IPS-18c (cell line): ENCODE data around the gene ITIH5.
"Not testable (repeated sequence)": the region's sequence is repeated elsewhere in the genome, so short reads cannot be mapped to it uniquely, and the experiment has no call there.

Source experiments
- H3K4me3 ChIP-seq: 2 replicates; pipeline ENCODE4 v1.7.0; 2013; ENCODE audit warnings: low read depth, mild to moderate bottlenecking, low read length, moderate library complexity; ENCODE audit not compliant: insufficient read depth
- H3K9me3 ChIP-seq: one replicate; pipeline ENCODE4 v1.6.1; 2013; ENCODE audit warnings: mild to moderate bottlenecking, low read length, moderate library complexity; ENCODE audit not compliant: control insufficient read depth, insufficient read depth

Gene ITIH5

GRCh38 chr10:7666253-7667023, at the start of gene ITIH5:
ITIH5 (minus strand) TSS chr10:7666966; CDS start chr10:7666892, 74 bp downstream.
- peak within 1 kb of the TSS; percentile 70 for H3K4me3 ChIP-seq
- H3K9me3 ChIP-seq = no peaks in the 10 kb centered on the region

- H3K4me3 ChIP-seq = no peak overlapping the region
- H3K9me3 ChIP-seq = no peaks in the 10 kb centered on the region
These were observed 48.7 kb upstream of the ITIH5 start for GRCh38 chr10:7715515-7715914.

DNA sequence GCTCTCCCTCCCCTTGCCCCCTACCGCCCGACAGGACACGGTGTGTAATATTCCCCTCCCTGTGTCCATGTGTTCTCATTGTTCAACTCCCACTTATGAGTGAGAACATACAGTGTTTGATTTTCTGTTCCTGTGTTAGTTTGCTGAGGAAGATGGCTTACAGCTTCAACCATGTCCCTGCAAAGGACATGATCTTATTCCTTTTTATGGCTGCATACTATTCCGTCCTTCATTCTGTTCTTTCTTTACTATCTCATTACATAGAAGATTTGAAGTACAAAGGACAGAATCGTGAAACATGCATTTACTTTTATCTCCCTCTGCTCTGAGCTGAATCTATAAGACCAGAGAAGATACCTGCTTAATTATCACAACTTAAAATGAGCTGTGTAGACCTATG, 44.3 kb upstream of the ITIH5 start:
- not testable (repeated sequence) for H3K9me3 ChIP-seq, H3K4me3 ChIP-seq

DNA sequence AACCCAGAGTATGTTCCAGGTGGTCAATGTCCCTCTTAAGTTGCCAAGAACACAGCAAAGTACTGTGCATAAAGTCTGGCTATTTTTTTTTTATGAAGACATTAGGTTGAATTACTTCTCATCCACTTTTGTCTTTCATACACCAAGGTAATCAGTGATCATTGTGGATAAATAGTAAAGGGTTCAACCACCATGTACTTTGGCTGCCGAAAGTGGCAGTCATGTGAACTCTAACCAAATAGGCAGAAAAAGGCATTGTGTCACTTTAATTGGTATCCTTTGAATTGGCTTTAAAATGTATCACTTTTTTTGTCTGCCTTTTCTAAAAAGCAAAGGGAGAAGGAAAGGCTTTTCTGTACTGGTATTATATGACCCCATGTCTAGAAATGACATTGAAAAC, 43.7 kb upstream of the ITIH5 start:
- Histone ChIP-seq H3K9me3 (no peaks in the 10 kb centered on the region), H3K4me3 (no peak overlapping the region)

DNA sequence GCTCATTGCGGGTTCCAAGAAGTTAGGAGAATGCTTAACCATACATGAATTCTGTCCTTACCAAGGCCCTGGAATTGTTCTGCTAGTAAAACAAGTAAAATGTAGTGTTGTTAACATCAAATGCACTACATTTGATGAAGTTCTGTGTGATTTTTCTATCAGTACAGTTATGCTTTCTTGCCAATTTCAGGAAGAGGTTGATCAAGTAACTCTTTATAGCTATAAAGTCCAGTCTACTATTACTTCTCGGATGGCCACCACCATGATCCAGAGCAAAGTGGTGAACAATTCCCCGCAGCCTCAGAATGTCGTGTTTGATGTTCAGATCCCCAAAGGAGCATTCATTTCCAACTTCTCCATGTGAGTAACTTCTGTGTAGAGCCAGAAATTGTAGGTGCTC, 42.1 kb upstream of the ITIH5 start:
- H3K4me3 ChIP-seq = no peak overlapping the region
- H3K9me3 ChIP-seq = no peaks in the 10 kb centered on the region

DNA sequence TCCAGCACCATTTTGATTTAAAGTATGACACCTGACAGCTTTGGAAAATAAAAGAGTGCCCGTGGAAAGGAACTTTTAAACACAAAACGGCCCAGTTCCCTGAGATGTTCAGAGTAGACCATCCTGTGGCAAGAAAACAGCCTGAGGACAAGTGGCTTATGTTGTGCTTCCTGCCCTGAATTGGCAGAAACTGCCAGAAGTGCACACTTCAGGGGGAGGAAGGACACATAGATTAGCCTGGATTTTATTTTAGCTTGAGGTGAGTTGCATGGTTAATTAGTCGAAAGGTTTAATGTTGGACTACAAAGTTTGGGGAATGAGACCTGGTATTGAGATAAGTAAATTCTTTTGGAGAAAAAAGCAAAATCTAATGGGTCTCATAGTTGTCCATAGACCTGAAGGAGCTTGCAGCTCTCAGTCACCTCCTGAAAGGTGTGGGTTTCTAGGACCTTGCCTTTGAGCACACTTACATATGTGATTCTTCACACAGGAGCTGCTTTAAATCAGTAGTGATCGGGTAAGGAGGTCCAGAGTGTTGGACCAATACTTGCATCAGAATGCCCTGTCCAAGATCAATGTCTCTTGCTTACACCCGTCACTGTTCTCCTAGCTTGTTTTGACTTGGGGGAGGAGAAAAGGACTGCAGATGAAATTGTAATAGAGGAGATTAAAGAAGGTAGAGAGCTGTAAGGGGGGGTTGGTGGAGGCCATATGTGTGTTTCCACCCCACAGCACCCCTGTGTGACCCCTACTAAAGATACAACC, 41.3 kb upstream of the ITIH5 start:
- H3K9me3 ChIP-seq = no peaks in the 10 kb centered on the region
- H3K4me3 ChIP-seq = no peak overlapping the region

- no peak overlapping the region for H3K4me3 ChIP-seq
These were observed 40.3 kb upstream of the ITIH5 start for GRCh38 chr10:7707102-7707501.

GRCh38 chr10:7706534-7707073, 39.8 kb upstream of the ITIH5 start:
- Histone ChIP-seq H3K9me3 (no peaks in the 10 kb centered on the region), H3K4me3 (no peak overlapping the region)

More at GRCh38 chr10:7707102-7707501, 40.3 kb upstream of the ITIH5 start:
- H3K9me3 ChIP-seq = no peaks in the 10 kb centered on the region

- Histone ChIP-seq H3K4me3 (no peak overlapping the region), H3K9me3 (no peaks in the 10 kb centered on the region)
These were observed 38.6 kb upstream of the ITIH5 start for GRCh38 chr10:7705341-7705740.

DNA sequence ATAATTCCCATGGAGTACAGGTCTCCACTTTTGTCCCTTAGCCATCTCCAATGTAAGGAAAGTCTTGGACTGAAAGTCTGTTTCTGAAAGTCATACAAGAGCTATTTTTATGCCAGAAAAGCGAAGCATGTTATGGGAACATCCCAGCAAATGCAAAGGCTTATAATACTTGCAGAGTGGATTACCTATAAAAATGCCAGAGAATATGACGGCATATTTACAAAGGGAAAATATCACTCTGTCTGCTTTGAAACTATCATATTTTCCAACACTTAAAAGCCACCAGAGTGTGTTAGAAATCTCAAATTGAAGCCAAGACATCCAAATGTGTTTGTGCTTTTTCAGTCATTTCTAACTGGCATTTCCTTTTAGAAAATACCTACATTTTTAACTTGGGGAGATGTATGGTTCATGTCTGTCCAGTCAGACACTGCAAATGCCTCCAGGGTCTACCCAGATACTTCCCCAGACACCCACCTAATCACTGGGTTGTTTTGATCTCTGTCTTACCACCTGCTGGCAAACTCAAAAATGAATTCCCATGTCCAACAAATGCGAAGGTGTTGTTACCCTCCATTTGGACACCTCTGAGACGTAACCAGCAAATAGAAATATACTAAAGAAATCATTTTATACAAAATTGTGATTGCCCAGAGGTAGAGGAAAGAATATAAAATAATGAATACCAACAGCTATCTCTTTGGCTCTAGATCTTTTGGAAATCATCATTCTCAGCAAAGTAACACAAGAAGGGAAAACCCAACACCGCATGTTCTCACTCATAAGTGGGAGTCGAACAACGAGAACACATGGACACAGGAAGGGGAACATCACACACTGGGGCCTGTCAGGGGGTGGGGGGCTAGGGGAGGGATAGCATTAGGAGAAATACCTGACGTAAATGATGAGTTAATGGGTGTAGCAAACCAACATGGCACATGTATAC, 37.6 kb upstream of the ITIH5 start:
- Histone ChIP-seq H3K9me3 (no peaks in the 10 kb centered on the region), H3K4me3 (no peak overlapping the region)

DNA sequence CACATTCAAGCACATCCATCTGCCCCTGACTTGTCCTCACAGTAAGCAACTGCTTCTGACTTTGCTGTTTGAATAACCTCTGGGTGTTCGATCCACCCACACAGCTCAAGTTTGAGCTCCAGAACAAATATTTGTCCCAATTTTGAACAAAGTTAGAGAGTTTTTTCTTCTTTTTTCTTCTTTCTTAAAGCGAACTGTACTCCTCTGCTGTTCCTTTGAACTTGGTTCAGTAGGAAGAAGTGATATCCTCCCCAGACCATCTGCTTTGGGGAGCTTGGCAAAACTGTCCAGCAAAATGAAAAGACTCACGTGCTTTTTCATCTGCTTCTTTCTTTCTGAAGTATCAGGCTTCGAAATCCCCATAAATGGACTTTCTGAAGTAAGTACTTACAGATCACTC, 36.4 kb upstream of the ITIH5 start, which contains the start of gene ITIH2:
Gene ITIH2 (plus strand): TSS at position 177 of the 400 bp plus-strand sequence. CDS start 119 bp downstream, at position 296.
- Histone ChIP-seq H3K9me3 (no peaks in the 10 kb centered on the region), H3K4me3 (no peak within 1 kb of the TSS)

DNA sequence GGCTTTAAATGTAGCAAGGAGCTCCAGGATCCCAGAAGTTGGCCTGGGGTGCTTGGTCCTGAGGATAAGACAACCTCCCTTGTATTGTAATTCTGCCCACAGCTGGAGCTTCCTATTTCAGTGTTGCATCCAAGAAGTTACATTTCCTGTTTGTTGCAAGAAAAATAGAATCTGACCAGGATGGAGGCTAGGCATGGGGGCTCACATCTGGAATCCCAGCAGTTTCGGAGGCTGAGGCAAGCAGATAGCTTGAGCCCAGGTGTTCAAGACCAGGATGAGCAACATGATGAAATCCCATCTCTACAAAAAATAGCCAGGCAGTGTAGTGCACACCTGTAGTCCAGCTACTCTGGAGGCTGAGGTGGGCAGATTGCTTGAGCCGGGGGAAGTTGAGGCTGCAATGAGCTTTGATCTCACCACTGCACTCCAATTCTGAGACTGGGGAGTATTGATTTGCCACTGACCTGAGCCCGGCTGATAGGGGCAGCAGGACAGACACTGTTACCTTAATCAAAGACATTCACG, 35.6 kb upstream of the ITIH5 start:
- no peak overlapping the region for H3K4me3 ChIP-seq

GRCh38 chr10:7701158-7701742, 34.5 kb upstream of the ITIH5 start:
- Histone ChIP-seq H3K9me3 (no peaks in the 10 kb centered on the region), H3K4me3 (no peak overlapping the region)

More for the DNA sequence above, 35.6 kb upstream of the ITIH5 start:
- no peaks in the 10 kb centered on the region for H3K9me3 ChIP-seq

- H3K9me3 ChIP-seq = no peaks in the 10 kb centered on the region
- no peak overlapping the region for H3K4me3 ChIP-seq
These were observed 33.9 kb upstream of the ITIH5 start for GRCh38 chr10:7700577-7701125.

- H3K9me3 ChIP-seq = no peaks in the 10 kb centered on the region
- H3K4me3 ChIP-seq = no peak overlapping the region
These were observed 30.7 kb upstream of the ITIH5 start for GRCh38 chr10:7697426-7697825.

DNA sequence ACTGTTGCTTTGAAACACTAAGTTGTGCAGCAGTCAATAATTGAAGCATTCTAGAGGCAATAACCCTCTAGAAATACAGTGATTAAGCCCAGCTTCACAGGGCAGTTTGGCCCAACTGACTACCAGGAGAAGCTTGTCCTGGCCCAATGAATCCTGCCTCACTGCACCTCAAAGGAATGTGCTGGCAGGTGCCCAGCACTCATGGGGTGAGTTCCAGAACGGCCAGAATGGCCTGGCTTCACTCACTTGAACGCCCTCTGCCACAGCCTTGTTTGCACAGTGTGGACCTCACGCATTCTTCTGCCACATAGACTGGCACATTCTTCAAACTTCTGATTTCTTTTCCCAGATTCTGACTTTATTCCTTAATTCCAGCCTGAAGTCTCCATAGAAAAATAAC, 29.8 kb upstream of the ITIH5 start:
- Histone ChIP-seq H3K9me3 (peaks cover 5% of the 10 kb centered on the region), H3K4me3 (no peak overlapping the region)
